K562 treated with DMSO at 1 percent for 12 hours (cell line): ENCODE measurements around the gene DGLUCY. TPM values are rescaled to one million over a fixed set of nuclear protein-coding genes. Genes with fewer than 3 reads are reported as not detected.

Experiments used
- total RNA-seq: library from RNA; unstranded; fragments of 300-600 nt; gene quantifications from 2 replicates; pipeline ENCODE4 v1.2.3, GENCODE V29; 2022; ENCODE audit not compliant: insufficient read depth

DGLUCY gene, protein sequence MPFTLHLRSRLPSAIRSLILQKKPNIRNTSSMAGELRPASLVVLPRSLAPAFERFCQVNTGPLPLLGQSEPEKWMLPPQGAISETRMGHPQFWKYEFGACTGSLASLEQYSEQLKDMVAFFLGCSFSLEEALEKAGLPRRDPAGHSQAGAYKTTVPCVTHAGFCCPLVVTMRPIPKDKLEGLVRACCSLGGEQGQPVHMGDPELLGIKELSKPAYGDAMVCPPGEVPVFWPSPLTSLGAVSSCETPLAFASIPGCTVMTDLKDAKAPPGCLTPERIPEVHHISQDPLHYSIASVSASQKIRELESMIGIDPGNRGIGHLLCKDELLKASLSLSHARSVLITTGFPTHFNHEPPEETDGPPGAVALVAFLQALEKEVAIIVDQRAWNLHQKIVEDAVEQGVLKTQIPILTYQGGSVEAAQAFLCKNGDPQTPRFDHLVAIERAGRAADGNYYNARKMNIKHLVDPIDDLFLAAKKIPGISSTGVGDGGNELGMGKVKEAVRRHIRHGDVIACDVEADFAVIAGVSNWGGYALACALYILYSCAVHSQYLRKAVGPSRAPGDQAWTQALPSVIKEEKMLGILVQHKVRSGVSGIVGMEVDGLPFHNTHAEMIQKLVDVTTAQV
- total RNA-seq: 7.4 and 14.1 TPM in 2 replicates

DNA sequence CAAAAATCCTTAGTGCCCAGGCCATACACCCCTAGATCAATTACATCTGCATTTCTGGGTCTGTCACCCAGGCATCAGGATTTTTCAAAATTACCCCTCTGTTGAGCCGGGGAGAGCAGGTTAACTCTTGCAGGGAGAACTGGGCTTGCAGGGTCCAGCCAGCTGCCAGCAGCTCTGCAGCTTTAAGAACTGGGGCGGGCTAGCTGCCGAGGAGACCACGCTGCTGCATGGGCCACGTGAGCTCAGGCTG lies at the start of gene DGLUCY:
TSS of gene DGLUCY (plus strand) at position 245 of the 250 bp plus-strand sequence. CDS start 46,222 bp downstream, outside the sequence.

DNA sequence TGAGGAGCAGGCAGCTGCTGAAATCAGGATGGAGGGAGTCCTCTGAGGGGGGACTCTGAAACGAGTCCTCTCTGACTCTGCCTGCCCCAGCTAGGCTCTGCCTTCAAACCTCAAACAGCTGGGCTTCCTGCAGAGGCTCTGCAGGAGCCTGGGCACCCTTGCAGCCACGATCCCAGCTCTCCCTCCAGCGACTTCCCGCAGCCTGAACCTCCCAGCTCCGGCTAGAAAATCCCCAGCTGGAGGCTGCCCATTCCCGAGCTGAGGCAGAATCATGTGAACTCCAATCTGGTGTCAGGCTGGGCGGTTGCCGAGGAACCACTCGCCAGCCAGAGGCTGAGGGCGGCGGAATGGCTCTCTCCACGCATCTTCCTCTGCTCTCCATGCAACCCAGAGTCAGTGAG lies 130.6 kb downstream of the DGLUCY start, which contains the start of gene GPR68:
TSS of gene GPR68 (minus strand) at position 204 of the 401 bp plus-strand sequence. CDS start 9,654 bp downstream, outside the sequence.

Other genes starting within 250 kb of the DGLUCY start
- gene RPS6KA5, start 53.4 kb upstream of the DGLUCY start, total RNA-seq: 0.72 and 4.8 TPM in 2 replicates
- gene GPR68, start 130.6 kb downstream of the DGLUCY start, total RNA-seq: 7.2 and 8.3 TPM in 2 replicates